GM21360 (cell line): ENCODE results near the gene MAML2.

Experiments
- ATAC-seq: cut with Tn5 transposase; IDR thresholded peaks from one replicate; pipeline ENCODE4 v1.9.1; 2021; ENCODE audit warnings: mild to moderate bottlenecking, moderate library complexity; ENCODE audit not compliant: unreplicated experiment

MAML2 gene

DNA sequence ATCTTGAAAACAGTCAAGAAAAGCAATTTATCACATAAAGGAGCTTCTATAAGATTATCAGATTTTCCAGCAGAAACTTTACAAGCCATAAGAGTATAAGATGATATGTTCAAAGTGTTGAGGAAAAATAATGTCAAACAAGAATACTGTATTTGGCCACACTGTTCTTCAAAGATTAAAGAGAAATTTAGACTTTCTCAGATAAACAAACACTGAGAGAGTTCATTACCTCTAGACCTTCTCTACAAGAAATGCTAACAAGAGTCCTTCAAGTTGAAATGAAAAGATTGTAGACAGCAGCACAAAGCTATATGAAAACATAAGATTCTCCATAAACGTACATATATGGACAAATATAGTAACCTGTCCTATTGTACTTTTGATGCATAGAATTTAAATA, 411.1 kb downstream of the MAML2 start:
- ATAC-seq = no peak

DNA sequence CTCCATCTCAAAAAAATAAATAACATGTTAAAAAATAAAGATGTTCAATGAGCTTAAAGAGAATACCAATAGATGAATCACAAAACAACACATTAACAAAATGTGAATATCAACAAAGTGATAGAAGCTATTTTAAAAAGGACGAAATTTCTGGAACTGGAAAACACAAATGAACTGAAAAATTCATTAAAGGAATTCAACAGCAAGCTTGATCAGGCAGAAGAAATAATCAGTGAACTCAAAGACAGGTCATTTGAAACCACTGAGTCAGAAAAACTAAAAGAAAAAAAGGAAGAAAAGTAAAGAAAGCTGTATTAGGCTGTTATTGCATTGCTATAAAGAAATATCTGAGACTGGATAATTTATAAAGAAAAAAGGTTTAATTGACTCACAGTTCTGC, 412.0 kb downstream of the MAML2 start:
- no peak for ATAC-seq

DNA sequence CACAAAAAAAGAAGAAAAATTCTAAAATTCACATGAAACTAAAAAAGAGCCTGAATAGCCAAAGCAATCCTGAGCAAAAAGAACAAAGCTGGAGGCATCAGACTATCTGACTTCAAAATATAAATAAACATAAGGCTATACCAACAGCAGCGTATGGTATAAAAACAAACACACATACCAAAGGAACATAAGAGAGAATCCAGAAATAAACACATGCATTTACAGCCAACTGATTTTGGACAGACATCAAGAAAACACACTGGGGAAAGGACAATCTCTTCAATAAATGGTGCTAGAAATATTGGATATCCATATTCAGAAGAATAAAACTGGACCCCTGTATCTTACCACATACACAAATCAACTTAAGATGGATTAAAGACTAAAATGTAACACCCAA, 416.3 kb downstream of the MAML2 start:
- no peak for ATAC-seq
